GM19467 (cell line): ENCODE measurements around the gene LSAMP.

ENCODE experiments used
- ATAC-seq: cut with Tn5 transposase; IDR thresholded peaks from one replicate; pipeline ENCODE4 v1.9.1; 2021; ENCODE audit warnings: mild to moderate bottlenecking, moderate library complexity; ENCODE audit not compliant: unreplicated experiment

LSAMP gene

GRCh38 chr3:116445311-116445841, at the start of gene LSAMP:
TSS of gene LSAMP (minus strand) at chr3:116445487.
- no peak for ATAC-seq

GRCh38 chr3:116492379-116492778, 47.1 kb upstream of the LSAMP start:
- ATAC-seq = no peak

GRCh38 chr3:116483135-116483534, 37.8 kb upstream of the LSAMP start:
- ATAC-seq = no peak

GRCh38 chr3:116476691-116477090, 31.4 kb upstream of the LSAMP start:
- ATAC-seq = no peak

GRCh38 chr3:116474801-116475200, 29.5 kb upstream of the LSAMP start:
- no peak for ATAC-seq

GRCh38 chr3:116474032-116474780, 28.9 kb upstream of the LSAMP start:
- ATAC-seq = no peak

GRCh38 chr3:116473602-116474001, 28.3 kb upstream of the LSAMP start:
- ATAC-seq = no peak

GRCh38 chr3:116470605-116471197, 25.4 kb upstream of the LSAMP start:
- no peak for ATAC-seq

- no peak for ATAC-seq
Measured at GRCh38 chr3:116469546-116469945, 24.3 kb upstream of the LSAMP start.

- ATAC-seq = no peak
Measured at GRCh38 chr3:116464276-116464798, 19.1 kb upstream of the LSAMP start.

GRCh38 chr3:116453666-116454346, 8.5 kb upstream of the LSAMP start:
- ATAC-seq = no peak

- no peak for ATAC-seq
Measured at GRCh38 chr3:116449546-116450350, 4.5 kb upstream of the LSAMP start.

GRCh38 chr3:116445990-116446389, 703 bp upstream of the LSAMP start:
- ATAC-seq = no peak

- ATAC-seq = no peak
Measured at GRCh38 chr3:116444819-116445310, 422 bp downstream of the LSAMP start.

GRCh38 chr3:116444115-116444747, 1.1 kb downstream of the LSAMP start:
- no peak for ATAC-seq

GRCh38 chr3:116443191-116443661, 2.1 kb downstream of the LSAMP start:
- ATAC-seq = no peak

- no peak for ATAC-seq
Measured at GRCh38 chr3:116442331-116443021, 2.8 kb downstream of the LSAMP start.

- ATAC-seq = no peak
Measured at GRCh38 chr3:116441652-116442051, 3.6 kb downstream of the LSAMP start.

GRCh38 chr3:116440196-116440595, 5.1 kb downstream of the LSAMP start:
- ATAC-seq = no peak
